Measurements from ENCODE around the gene TNP2.
"Not testable (repeated sequence)": the region's sequence is repeated elsewhere in the genome, so short reads cannot be mapped to it uniquely, and the experiment has no call there.

Gene TNP2

GRCh38 chr16:11299865-11300559, 30.9 kb upstream of the TNP2 start:
- no peak for DNase-seq

GRCh38 chr16:11298950-11299547, 29.9 kb upstream of the TNP2 start:
- not testable (repeated sequence) for DNase-seq

GRCh38 chr16:11298143-11298900, 29.2 kb upstream of the TNP2 start:
- no peak for DNase-seq

GRCh38 chr16:11297492-11298142, 28.5 kb upstream of the TNP2 start:
- no peak for DNase-seq

GRCh38 chr16:11296706-11297491, 27.8 kb upstream of the TNP2 start:
- DNase-seq, result no peak

GRCh38 chr16:11296351-11296705, 27.2 kb upstream of the TNP2 start:
- DNase-seq, result no peak

GRCh38 chr16:11295672-11296071, 26.5 kb upstream of the TNP2 start:
- DNase-seq, result no peak

- DNase-seq, result no peak
Observed at GRCh38 chr16:11292076-11292748, 23.1 kb upstream of the TNP2 start.

- DNase-seq, result no peak
Observed at GRCh38 chr16:11291091-11291703, 22.1 kb upstream of the TNP2 start.

- no peak for DNase-seq
Observed at GRCh38 chr16:11290102-11290893, 21.2 kb upstream of the TNP2 start.

GRCh38 chr16:11289696-11290095, 20.6 kb upstream of the TNP2 start:
- DNase-seq, result not testable (repeated sequence)

- DNase-seq, result no peak
Observed at GRCh38 chr16:11289202-11289601, 20.1 kb upstream of the TNP2 start.

- no peak for DNase-seq
Observed at GRCh38 chr16:11285842-11286241, 16.7 kb upstream of the TNP2 start.

- DNase-seq, result no peak
Observed at GRCh38 chr16:11283820-11284248, 14.7 kb upstream of the TNP2 start.

GRCh38 chr16:11280616-11281522, 11.7 kb upstream of the TNP2 start, which contains the start of gene PRM1:
Gene PRM1 (minus strand): TSS chr16:11281330. CDS start chr16:11281238, 92 bp downstream.
- no peak for DNase-seq

- DNase-seq, result no peak
Observed at GRCh38 chr16:11278681-11279628, 9.8 kb upstream of the TNP2 start.

- DNase-seq, result no peak
Observed at GRCh38 chr16:11277607-11278337, 8.6 kb upstream of the TNP2 start.
